Kidney (tissue), 14 donors: Measurements from ENCODE around the gene C4B. TPM values are rescaled to one million over a fixed set of nuclear protein-coding genes. Genes with fewer than 3 reads are reported as not detected.

ENCODE experiments used
- DNase-seq, 5 donors: peaks; one replicate each; pipeline ENCODE4 v3.0.0-alpha.2; 2013 to 2020
- FAIRE-seq: peaks from 2 replicates; lab custom pipeline; 2012; peaks lifted over from hg19 to GRCh38; lab: Jason Lieb, UNC
- H3K27ac ChIP-seq, 2 donors: one replicate each; pipeline ENCODE4 v1.7.0; 2013; ENCODE audit warnings: low read depth in 2 of 2, low read length in 2 of 2, inconsistent platforms in 1 of 2
- H3K27me3 ChIP-seq: one replicate; pipeline ENCODE4 v1.7.1; 2013; ENCODE audit warnings: low read length, inconsistent platforms; ENCODE audit not compliant: control insufficient read depth, insufficient read depth
- H3K36me3 ChIP-seq, 3 donors: one replicate each; pipeline versions ENCODE4 v1.7.0 to v1.7.1; 2013; ENCODE audit warnings: low read length in 3 of 3, control low read depth in 1 of 3, inconsistent platforms in 1 of 3; ENCODE audit not compliant: insufficient read depth in 3 of 3, control insufficient read depth in 2 of 3
- H3K4me1 ChIP-seq, 3 donors: one replicate each; pipeline versions ENCODE4 v1.7.0 to v1.7.1; 2013; ENCODE audit warnings: low read length in 3 of 3, inconsistent platforms in 1 of 3, low read depth in 1 of 3; ENCODE audit not compliant: control insufficient read depth in 2 of 3, insufficient read depth in 2 of 3
- H3K4me3 ChIP-seq, 3 donors: one replicate each; pipeline versions ENCODE4 v1.7.0 to v1.8.1; 2013; ENCODE audit warnings: low read length in 3 of 3, control low read depth in 1 of 3, inconsistent platforms in 1 of 3
- H3K9ac ChIP-seq, 3 donors: one replicate each; pipeline versions ENCODE4 v1.7.0 to v1.7.1; 2013; ENCODE audit warnings: low read length in 3 of 3, control low read depth in 1 of 3, inconsistent platforms in 1 of 3
- H3K9me3 ChIP-seq, 3 donors: one replicate each; pipeline versions ENCODE4 v1.7.0 to v1.7.1; 2013; ENCODE audit warnings: low read length in 3 of 3, control low read depth in 1 of 3, inconsistent platforms in 1 of 3; ENCODE audit not compliant: control insufficient read depth in 2 of 3, insufficient read depth in 1 of 3
- intact Hi-C: fragments of 100-400 bp; cut with DNase I; formaldehyde crosslinking; loops from one replicate; pipeline ENCODE4 v1.11.1; 2022
- polyA plus RNA-seq: library from polyadenylated mRNA; stranded (reverse); fragments of 350-450 nt; fragmentation: Illumina TruSeq; extraction: RNeasy Lipid Tissue Mini Kit (QIAGEN cat#74804); gene quantifications from one replicate; pipeline ENCODE4 v1.2.3, GENCODE V29; 2014; ENCODE audit warnings: low read depth, low replicate concordance; ENCODE audit not compliant: insufficient read depth
- total RNA-seq: library from RNA; stranded (reverse); fragmentation: NEBNext Ultra II Directional; extraction: Animal tissue kit (Norgen Biotek cat#: 25700); gene quantifications from one replicate; pipeline ENCODE4 v1.2.1, GENCODE V29; 2021
- TF ChIP-seq, protein P1 (sequence below): IDR thresholded peaks from 3 replicates; pipeline ENCODE4 v1.5.1; 2012; ENCODE audit warnings: mild to moderate bottlenecking, moderate library complexity, borderline replicate concordance; ENCODE audit not compliant: insufficient read depth; ENCODE audit errors: extremely low read depth
- donor health status: control.
- donor health status: control.
- donor health status: control.
- donor health status: control.
- donor health status: control.
- donor health status: DM: yes; HTN: yes; CAD: no.
- donor health status: Normal renal cell carcinoma (clear cell type).

Gene C4B
- total and polyA plus RNA-seq, 2 donors from 2014 or later, result 578 to 596 TPM

DNA sequence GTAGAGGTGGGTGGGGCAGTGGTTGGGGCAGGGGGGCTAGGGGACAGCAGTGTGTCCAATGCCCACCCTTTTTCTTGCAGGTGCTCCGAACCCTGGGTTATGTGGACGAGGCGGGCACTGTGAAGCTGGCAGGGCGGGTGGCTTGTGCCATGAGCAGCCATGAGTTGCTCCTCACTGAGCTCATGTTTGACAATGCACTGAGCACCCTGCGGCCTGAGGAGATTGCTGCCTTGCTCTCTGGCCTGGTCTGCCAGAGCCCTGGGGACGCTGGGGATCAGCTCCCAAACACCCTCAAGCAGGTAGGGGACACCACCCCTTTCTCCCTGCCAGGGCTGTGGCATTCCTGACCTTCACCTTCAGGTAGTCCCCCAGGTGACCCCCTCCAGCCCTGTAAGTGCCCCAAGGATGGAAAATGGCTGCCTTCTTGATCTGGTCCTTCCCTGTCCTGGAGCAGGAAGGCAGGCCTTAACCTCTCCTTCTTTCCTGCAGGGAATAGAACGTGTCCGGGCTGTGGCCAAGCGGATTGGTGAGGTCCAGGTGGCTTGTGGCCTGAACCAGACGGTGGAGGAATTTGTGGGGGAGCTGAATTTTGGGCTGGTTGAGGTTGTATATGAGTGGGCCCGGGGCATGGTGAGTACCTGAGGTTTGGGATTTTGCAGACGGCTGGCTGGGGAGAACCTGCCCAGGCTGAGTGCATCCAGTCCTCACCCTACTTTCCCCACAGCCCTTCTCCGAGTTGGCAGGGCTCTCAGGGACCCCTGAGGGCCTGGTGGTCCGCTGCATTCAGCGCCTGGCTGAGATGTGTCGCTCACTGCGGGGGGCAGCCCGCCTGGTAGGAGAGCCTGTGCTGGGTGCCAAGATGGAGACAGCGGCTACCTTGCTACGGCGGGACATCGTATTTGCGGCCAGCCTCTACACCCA is 45.5 kb upstream of the C4B start:
- TF ChIP-seq, protein P1, sequence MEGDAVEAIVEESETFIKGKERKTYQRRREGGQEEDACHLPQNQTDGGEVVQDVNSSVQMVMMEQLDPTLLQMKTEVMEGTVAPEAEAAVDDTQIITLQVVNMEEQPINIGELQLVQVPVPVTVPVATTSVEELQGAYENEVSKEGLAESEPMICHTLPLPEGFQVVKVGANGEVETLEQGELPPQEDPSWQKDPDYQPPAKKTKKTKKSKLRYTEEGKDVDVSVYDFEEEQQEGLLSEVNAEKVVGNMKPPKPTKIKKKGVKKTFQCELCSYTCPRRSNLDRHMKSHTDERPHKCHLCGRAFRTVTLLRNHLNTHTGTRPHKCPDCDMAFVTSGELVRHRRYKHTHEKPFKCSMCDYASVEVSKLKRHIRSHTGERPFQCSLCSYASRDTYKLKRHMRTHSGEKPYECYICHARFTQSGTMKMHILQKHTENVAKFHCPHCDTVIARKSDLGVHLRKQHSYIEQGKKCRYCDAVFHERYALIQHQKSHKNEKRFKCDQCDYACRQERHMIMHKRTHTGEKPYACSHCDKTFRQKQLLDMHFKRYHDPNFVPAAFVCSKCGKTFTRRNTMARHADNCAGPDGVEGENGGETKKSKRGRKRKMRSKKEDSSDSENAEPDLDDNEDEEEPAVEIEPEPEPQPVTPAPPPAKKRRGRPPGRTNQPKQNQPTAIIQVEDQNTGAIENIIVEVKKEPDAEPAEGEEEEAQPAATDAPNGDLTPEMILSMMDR, result no peak
- no peak overlapping the region for H3K9ac ChIP-seq
- peaks cover 0 to 26% (median 4%) of the 10 kb centered on the region in 3 donors for H3K4me1 ChIP-seq
- no peaks in the 10 kb centered on the region for H3K9me3 ChIP-seq
- FAIRE-seq, result no peak
- intact Hi-C loops, result no loop called here
- H3K27me3 ChIP-seq, result no peaks in the 10 kb centered on the region
- H3K4me3 ChIP-seq, result no peak overlapping the region
- no peak for DNase-seq
- peaks cover 4 to 34% (median 33%) of the 10 kb centered on the region in 3 donors for H3K36me3 ChIP-seq
- no peak overlapping the region for H3K27ac ChIP-seq

DNA sequence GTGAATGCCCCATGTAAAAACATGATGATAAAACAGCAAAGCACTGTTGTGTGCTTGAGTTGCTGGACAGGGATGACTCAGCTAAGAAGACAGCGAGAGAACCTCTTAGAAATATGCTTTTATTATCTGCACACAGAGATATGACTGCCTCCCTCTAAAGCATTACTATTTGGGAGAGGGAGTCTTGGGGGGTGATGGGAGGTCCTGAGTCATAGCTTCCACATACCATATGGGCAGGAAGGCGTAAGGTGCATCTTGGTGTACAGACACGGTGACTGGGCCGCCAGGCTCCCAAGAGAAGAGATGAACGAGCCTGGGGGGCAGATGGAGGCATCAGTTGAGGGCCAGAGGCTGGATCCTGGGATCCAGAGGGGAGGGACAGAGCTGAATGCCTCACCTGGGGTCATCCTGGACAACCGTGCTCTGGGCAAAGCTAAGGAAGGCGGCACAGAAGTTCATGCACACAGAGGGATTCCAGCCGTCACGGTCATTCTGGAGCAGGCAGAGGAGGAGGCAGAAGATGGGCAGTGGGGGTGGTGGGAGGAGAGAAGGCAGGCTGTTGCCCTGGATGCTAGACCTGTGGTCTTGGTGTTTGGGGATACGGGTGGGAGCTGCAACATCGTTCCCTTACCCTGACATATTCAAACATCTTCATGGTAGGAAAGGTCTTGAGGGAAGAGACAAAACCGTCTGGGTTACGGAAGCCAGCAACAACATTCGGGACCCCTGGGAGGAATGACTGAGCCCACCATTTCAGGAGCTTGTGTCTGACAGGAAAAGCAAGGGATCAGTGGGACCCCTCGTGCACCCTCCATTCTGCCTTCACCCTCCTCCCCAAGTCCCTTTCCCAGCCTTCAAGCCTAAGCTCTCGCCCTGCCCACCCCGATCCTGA is 44.6 kb upstream of the C4B start:
- H3K4me3 ChIP-seq, result peak overlapping the region in 1 of 3 donors; percentile 80
- peaks cover 0 to 26% (median 4%) of the 10 kb centered on the region in 3 donors for H3K4me1 ChIP-seq
- H3K36me3 ChIP-seq, result peaks cover 4 to 30% (median 27%) of the 10 kb centered on the region in 3 donors
- intact Hi-C loops, result no loop called here
- no peak overlapping the region for H3K27ac ChIP-seq
- no peak overlapping the region for H3K9ac ChIP-seq
- FAIRE-seq (no peak), DNase-seq (no peak)
- no peaks in the 10 kb centered on the region for H3K9me3 ChIP-seq
- no peaks in the 10 kb centered on the region for H3K27me3 ChIP-seq
- TF ChIP-seq, protein P1, result no peak

DNA sequence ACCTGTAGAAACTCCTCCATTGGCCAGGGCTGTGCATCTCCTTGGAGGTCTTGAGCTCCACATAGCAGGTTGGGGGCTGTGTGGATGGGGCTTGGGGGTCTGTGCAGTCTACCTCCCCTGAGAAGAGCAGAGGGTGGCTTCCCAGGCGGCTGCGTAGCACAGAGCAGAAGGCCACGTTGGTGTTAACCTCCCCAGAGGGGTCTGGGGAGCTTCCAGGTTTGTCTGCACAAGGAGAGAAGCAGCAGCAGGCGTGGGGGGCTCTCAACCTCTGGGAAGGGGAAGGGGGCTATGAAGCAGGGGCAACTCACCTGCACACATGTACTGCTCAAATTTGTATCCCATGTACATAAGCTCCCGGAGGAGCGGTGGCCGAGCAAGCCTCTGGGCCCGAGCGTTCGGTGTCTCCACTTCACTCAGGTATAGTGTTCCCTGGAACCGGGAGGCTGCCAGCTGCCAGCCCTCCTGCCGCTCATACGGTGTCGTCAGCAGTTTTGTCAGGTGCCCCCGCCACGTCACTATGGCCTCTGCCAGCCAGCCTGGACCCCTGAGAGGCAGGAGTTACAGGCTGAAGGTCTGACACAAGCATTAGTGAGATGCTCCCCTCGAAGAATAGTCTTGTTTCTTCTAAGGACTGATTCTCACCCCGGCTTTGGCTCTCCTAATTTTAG is 43.9 kb upstream of the C4B start:
- Histone ChIP-seq H3K27me3 (no peaks in the 10 kb centered on the region), H3K4me3 (peak overlapping the region; percentile 80 to 98 (median 89)), H3K4me1 (peaks cover 0 to 26% (median 4%) of the 10 kb centered on the region in 3 donors), H3K9ac (peak overlapping the region; percentile 48 to 98 (median 74)), H3K27ac (peak overlapping the region; percentile 94 to 99), H3K9me3 (no peaks in the 10 kb centered on the region), H3K36me3 (peaks cover 4 to 27% (median 24%) of the 10 kb centered on the region in 3 donors)
- intact Hi-C loops, result no loop called here
- no peak for FAIRE-seq
- DNase-seq, result peak in 1 of 5 donors; percentile 84
- TF ChIP-seq, protein P1, result no peak
